Activated naive CD8-positive, alpha-beta T cell treated with anti-CD3 and anti-CD28 coated beads, Interleukin-2, amount 50 U/mL, for 24 hours (primary cell): ENCODE results near the gene TCF23.
"Not testable (repeated sequence)": the region's sequence is repeated elsewhere in the genome, so short reads cannot be mapped to it uniquely, and the experiment has no call there.

Experiments
- ATAC-seq: fragments of 150-1000 bp; cut with Tn5 transposase; one replicate; pipeline ENCODE4 v1.10.0; 2021
- DNase-seq: peaks from one replicate; pipeline ENCODE4 v3.0.0; 2021
- H3K27ac Mint-ChIP-seq: one replicate; pipeline ENCODE4 v1.8.0; 2021; ENCODE audit warnings: mild to moderate bottlenecking, mixed read lengths
- H3K27me3 Mint-ChIP-seq: one replicate; pipeline ENCODE4 v1.8.0; 2021; ENCODE audit warnings: mixed read lengths
- H3K36me3 Mint-ChIP-seq: one replicate; pipeline ENCODE4 v1.8.0; 2021; ENCODE audit warnings: low read depth, mixed read lengths
- H3K4me1 Mint-ChIP-seq: one replicate; pipeline ENCODE4 v1.8.0; 2021; ENCODE audit warnings: mixed read lengths
- H3K4me3 Mint-ChIP-seq: one replicate; pipeline ENCODE4 v1.8.0; 2021; ENCODE audit warnings: mild to moderate bottlenecking, moderate library complexity, mixed read lengths
- H3K9me3 Mint-ChIP-seq: one replicate; pipeline ENCODE4 v1.8.0; 2021; ENCODE audit warnings: mixed read lengths

Gene TCF23

GRCh38 chr2:27159271-27159670 is 10.5 kb downstream of the TCF23 start:
- ATAC-seq (no peak), DNase-seq (no peak)
- Mint-ChIP-seq H3K27ac (no peak overlapping the region), H3K9me3 (no peaks in the 10 kb centered on the region), H3K4me3 (no peak overlapping the region), H3K36me3 (no peaks in the 10 kb centered on the region), H3K4me1 (no peaks in the 10 kb centered on the region), H3K27me3 (no peaks in the 10 kb centered on the region)

- no peak for ATAC-seq
- H3K9me3 Mint-ChIP-seq = no peaks in the 10 kb centered on the region
- H3K27ac Mint-ChIP-seq = no peak overlapping the region
- H3K4me1 Mint-ChIP-seq = no peaks in the 10 kb centered on the region
- no peaks in the 10 kb centered on the region for H3K36me3 Mint-ChIP-seq
- DNase-seq = no peak
- H3K4me3 Mint-ChIP-seq = no peak overlapping the region
- H3K27me3 Mint-ChIP-seq = no peaks in the 10 kb centered on the region
Observed at GRCh38 chr2:27160191-27160590, 11.4 kb downstream of the TCF23 start.

- H3K4me3 Mint-ChIP-seq = no peak overlapping the region
- no peaks in the 10 kb centered on the region for H3K9me3 Mint-ChIP-seq
- DNase-seq = no peak
- H3K4me1 Mint-ChIP-seq = no peaks in the 10 kb centered on the region
- H3K36me3 Mint-ChIP-seq = no peaks in the 10 kb centered on the region
- ATAC-seq = no peak
- no peak overlapping the region for H3K27ac Mint-ChIP-seq
- H3K27me3 Mint-ChIP-seq = no peaks in the 10 kb centered on the region
Observed at GRCh38 chr2:27162151-27163121, 13.6 kb downstream of the TCF23 start.

- Mint-ChIP-seq H3K4me1 (no peaks in the 10 kb centered on the region), H3K36me3 (no peaks in the 10 kb centered on the region), H3K27me3 (peaks cover 1% of the 10 kb centered on the region), H3K4me3 (no peak overlapping the region), H3K27ac (no peak overlapping the region), H3K9me3 (no peaks in the 10 kb centered on the region)
- DNase-seq (no peak), ATAC-seq (no peak)
Observed at GRCh38 chr2:27164960-27165763, 16.4 kb downstream of the TCF23 start.

- no peaks in the 10 kb centered on the region for H3K36me3 Mint-ChIP-seq
- ATAC-seq (no peak), DNase-seq (no peak)
- no peak overlapping the region for H3K4me3 Mint-ChIP-seq
- peaks cover 6% of the 10 kb centered on the region for H3K27me3 Mint-ChIP-seq
- H3K27ac Mint-ChIP-seq = no peak overlapping the region
- H3K9me3 Mint-ChIP-seq = no peaks in the 10 kb centered on the region
- H3K4me1 Mint-ChIP-seq = peaks cover 2% of the 10 kb centered on the region
Observed at GRCh38 chr2:27170581-27171337, 22.0 kb downstream of the TCF23 start.

- H3K9me3 Mint-ChIP-seq = no peaks in the 10 kb centered on the region
Observed at GRCh38 chr2:27171351-27171848, 22.6 kb downstream of the TCF23 start.

GRCh38 chr2:27174638-27175037 is 25.8 kb downstream of the TCF23 start:
- Mint-ChIP-seq H3K27me3 (peaks cover 21% of the 10 kb centered on the region), H3K4me3 (no peak overlapping the region), H3K4me1 (peaks cover 2% of the 10 kb centered on the region), H3K9me3 (no peaks in the 10 kb centered on the region), H3K27ac (no peak overlapping the region), H3K36me3 (no peaks in the 10 kb centered on the region)
- ATAC-seq (no peak), DNase-seq (no peak)

More at GRCh38 chr2:27171351-27171848, 22.6 kb downstream of the TCF23 start:
- Mint-ChIP-seq H3K27me3 (peaks cover 11% of the 10 kb centered on the region), H3K36me3 (no peaks in the 10 kb centered on the region), H3K4me1 (peaks cover 2% of the 10 kb centered on the region), H3K4me3 (no peak overlapping the region), H3K27ac (no peak overlapping the region)
- no peak for ATAC-seq
- DNase-seq = no peak

GRCh38 chr2:27175330-27175729 is 26.5 kb downstream of the TCF23 start:
- peaks cover 24% of the 10 kb centered on the region for H3K27me3 Mint-ChIP-seq
- no peaks in the 10 kb centered on the region for H3K36me3 Mint-ChIP-seq
- DNase-seq = no peak
- H3K9me3 Mint-ChIP-seq = no peaks in the 10 kb centered on the region
- ATAC-seq = no peak
- no peak overlapping the region for H3K27ac Mint-ChIP-seq
- no peak overlapping the region for H3K4me3 Mint-ChIP-seq
- H3K4me1 Mint-ChIP-seq = peaks cover 2% of the 10 kb centered on the region

- ATAC-seq, H3K9me3 Mint-ChIP-seq, H3K27ac Mint-ChIP-seq, H3K4me1 Mint-ChIP-seq, H3K36me3 Mint-ChIP-seq, DNase-seq, H3K4me3 Mint-ChIP-seq: not testable (repeated sequence)
- H3K27me3 Mint-ChIP-seq = peaks cover 20% of the 10 kb centered on the region
Observed at GRCh38 chr2:27175781-27176180, 27.0 kb downstream of the TCF23 start.

GRCh38 chr2:27177441-27178351 is 28.9 kb downstream of the TCF23 start:
- Mint-ChIP-seq H3K9me3 (no peaks in the 10 kb centered on the region), H3K36me3 (no peaks in the 10 kb centered on the region), H3K27me3 (peaks cover 33% of the 10 kb centered on the region), H3K4me1 (no peaks in the 10 kb centered on the region), H3K4me3 (no peak overlapping the region), H3K27ac (no peak overlapping the region)
- DNase-seq = no peak
- ATAC-seq = no peak

GRCh38 chr2:27178469-27178868 is 29.7 kb downstream of the TCF23 start:
- no peak overlapping the region for H3K4me3 Mint-ChIP-seq
- no peak overlapping the region for H3K27ac Mint-ChIP-seq
- no peaks in the 10 kb centered on the region for H3K36me3 Mint-ChIP-seq
- no peaks in the 10 kb centered on the region for H3K9me3 Mint-ChIP-seq
- DNase-seq (no peak), ATAC-seq (no peak)
- H3K4me1 Mint-ChIP-seq = no peaks in the 10 kb centered on the region
- peaks cover 33% of the 10 kb centered on the region for H3K27me3 Mint-ChIP-seq

- Mint-ChIP-seq H3K27ac (no peak overlapping the region), H3K4me3 (no peak overlapping the region), H3K27me3 (peaks cover 36% of the 10 kb centered on the region), H3K4me1 (no peaks in the 10 kb centered on the region), H3K9me3 (no peaks in the 10 kb centered on the region), H3K36me3 (no peaks in the 10 kb centered on the region)
- ATAC-seq = no peak
- no peak for DNase-seq
Observed at GRCh38 chr2:27179344-27180000, 30.7 kb downstream of the TCF23 start.

GRCh38 chr2:27182346-27182745 is 33.5 kb downstream of the TCF23 start:
- Mint-ChIP-seq H3K9me3 (no peaks in the 10 kb centered on the region), H3K27me3 (peaks cover 29% of the 10 kb centered on the region), H3K4me1 (no peaks in the 10 kb centered on the region), H3K4me3 (no peak overlapping the region), H3K27ac (no peak overlapping the region), H3K36me3 (no peaks in the 10 kb centered on the region)
- no peak for DNase-seq
- no peak for ATAC-seq
